CD4-positive, alpha-beta T cell (primary cell): ENCODE measurements around the gene SAT2. TPM values are rescaled to one million over a fixed set of nuclear protein-coding genes. Genes with fewer than 3 reads are reported as not detected.
A peak's percentile ranks its signal among the peaks of the same experiment; 100 is the strongest.

Experiments used
- ATAC-seq: fragments of 200-7000 bp; cut with Tn5 transposase; one replicate; pipeline ENCODE4 v1.10.0; 2022; ENCODE audit warnings: mild to moderate bottlenecking; ENCODE audit not compliant: poor library complexity
- CTCF ChIA-PET: fragments of 350-600 bp; sonication (Branson Sonifier 250); formaldehyde crosslinking; loops from one replicate; lab custom pipeline; 2021; ENCODE audit warnings: antibody characterized with exemption, inconsistent platforms; lab: Charles Lee
- POLR2A ChIA-PET: fragments of 350-600 bp; sonication (Branson Sonifier 250); formaldehyde crosslinking; loops from one replicate; lab custom pipeline; 2021; ENCODE audit warnings: antibody characterized with exemption, inconsistent platforms; lab: Charles Lee
- DNase-seq, 14 experiments: peaks; one replicate each; pipeline ENCODE4 v3.0.0-alpha.2; 2013 to 2020; ENCODE audit warnings: mixed read lengths in 2 of 14
- H3K27ac ChIP-seq, 2 donors: one replicate each; pipeline versions ENCODE4 v1.5.1 to v1.7.0; 2013; ENCODE audit warnings: low read length in 2 of 2, low read depth in 1 of 2, mild to moderate bottlenecking in 1 of 2
- H3K27me3 ChIP-seq, 2 experiments: 1 replicate in 1 of 2; 2 replicates in 1 of 2; pipeline versions ENCODE4 v1.6.1 to v1.7.0; 2013; ENCODE audit warnings: low read length in 2 of 2, control low read depth in 1 of 2, mild to moderate bottlenecking in 1 of 2, moderate library complexity in 1 of 2; ENCODE audit not compliant: insufficient read depth in 2 of 2, control insufficient read depth in 1 of 2
- H3K36me3 ChIP-seq: one replicate; pipeline ENCODE4 v1.6.1; 2013; ENCODE audit warnings: low read length, control low read depth; ENCODE audit not compliant: insufficient read depth
- H3K4me1 ChIP-seq: one replicate; pipeline ENCODE4 v1.6.1; 2013; ENCODE audit warnings: low read length, control low read depth; ENCODE audit not compliant: insufficient read depth
- H3K4me3 ChIP-seq: one replicate; pipeline ENCODE4 v1.5.1; 2013; ENCODE audit warnings: mild to moderate bottlenecking, low read length, moderate library complexity
- H3K9me3 ChIP-seq, 2 experiments: 1 replicate in 1 of 2; 2 replicates in 1 of 2; pipeline versions ENCODE4 v1.6.1 to v1.7.0; 2013; ENCODE audit warnings: low read length in 2 of 2, mild to moderate bottlenecking in 2 of 2, control low read depth in 1 of 2, moderate library complexity in 1 of 2; ENCODE audit not compliant: control insufficient read depth in 1 of 2, insufficient read depth in 1 of 2
- H3K27ac Mint-ChIP-seq: one replicate; pipeline ENCODE4 v1.8.0; 2020; ENCODE audit warnings: mixed read lengths
- H3K27me3 Mint-ChIP-seq: one replicate; pipeline ENCODE4 v1.8.0; 2021; ENCODE audit warnings: mixed read lengths
- H3K36me3 Mint-ChIP-seq: one replicate; pipeline ENCODE4 v1.8.0; 2021; ENCODE audit warnings: low read depth, mixed read lengths
- H3K4me1 Mint-ChIP-seq: one replicate; pipeline ENCODE4 v1.8.0; 2021; ENCODE audit warnings: low read depth, mixed read lengths
- H3K4me3 Mint-ChIP-seq: one replicate; pipeline ENCODE4 v1.8.0; 2020; ENCODE audit warnings: mild to moderate bottlenecking, mixed read lengths
- H3K9me3 Mint-ChIP-seq: one replicate; pipeline ENCODE4 v1.8.0; 2020; ENCODE audit warnings: mixed read lengths
- CTCF ChIP-seq: fragments of 200-600 bp; IDR thresholded peaks from one replicate; pipeline ENCODE4 v1.8.0; 2022; ENCODE audit warnings: antibody characterized with exemption, mild to moderate bottlenecking
- intact Hi-C, 2 experiments: fragments of 100-400 bp; cut with DNase I in 1 of 2; cut with micrococcal nuclease in 1 of 2; formaldehyde crosslinking; loops; one replicate each; pipeline versions ENCODE4 v1.15.1 to v1.9.0; 2023 to 2025; cut with DNase I, micrococcal nuclease
- total RNA-seq, 174 experiments: library from RNA in 2 of 174; stranded (reverse) in 2 of 174; gene quantifications; one replicate each; pipeline ENCODE4 v1.2.3 and lab custom pipeline; 2021 to 2026

SAT2 gene
- total RNA-seq, 2 experiments from 2014 or later: 55.7 to 60.3 TPM

- H3K4me3 Mint-ChIP-seq: peak overlapping the region; percentile 70
These were observed 4.9 kb upstream of the SAT2 start for GRCh38 chr17:7632492-7632894.

GRCh38 chr17:7631398-7632380, 4.1 kb upstream of the SAT2 start:
- Histone ChIP-seq H3K27me3 (no peaks in the 10 kb centered on the region), H3K4me1 (peaks cover 15% of the 10 kb centered on the region), H3K27ac (no peak overlapping the region), H3K9me3 (no peaks in the 10 kb centered on the region), H3K36me3 (no peaks in the 10 kb centered on the region), H3K4me3 (no peak overlapping the region)
- TF ChIP-seq CTCF: no peak
- Mint-ChIP-seq H3K4me1 (peaks cover 14% of the 10 kb centered on the region), H3K4me3 (no peak overlapping the region), H3K36me3 (peaks cover 12% of the 10 kb centered on the region), H3K9me3 (no peaks in the 10 kb centered on the region), H3K27me3 (no peaks in the 10 kb centered on the region), H3K27ac (no peak overlapping the region)
- intact Hi-C loops: loop anchor here (2.0 to 5.0 kb wide), 2 partner anchors 55 to 56 kb away; partner anchors contain the start of genes TP53 (in 2 of the 2) and WRAP53 (in 1 of the 2)
- no peak for DNase-seq
- POLR2A ChIA-PET: interaction anchor here (1.3 to 2.0 kb wide), 4 partner anchors 17 to 56 kb away, joined by 5 to 19 read pairs (median 8); partner anchors contain the start of genes FXR2, TP53 and WRAP53
- CTCF ChIA-PET: interaction anchor here (0.7 to 2.4 kb wide), 5 partner anchors 17 to 58 kb away, joined by 3 to 24 read pairs (median 5); partner anchors contain the start of genes ATP1B2, FXR2, TP53 and WRAP53
- ATAC-seq: no peak

More at GRCh38 chr17:7632492-7632894, 4.9 kb upstream of the SAT2 start:
- no peak for TF ChIP-seq CTCF
- Mint-ChIP-seq H3K9me3 (no peaks in the 10 kb centered on the region), H3K27me3 (no peaks in the 10 kb centered on the region), H3K27ac (no peak overlapping the region), H3K4me1 (peaks cover 6% of the 10 kb centered on the region), H3K36me3 (peaks cover 4% of the 10 kb centered on the region)
- Histone ChIP-seq H3K9me3 (no peaks in the 10 kb centered on the region), H3K27me3 (no peaks in the 10 kb centered on the region), H3K4me1 (peaks cover 9% of the 10 kb centered on the region), H3K36me3 (no peaks in the 10 kb centered on the region), H3K4me3 (no peak overlapping the region), H3K27ac (no peak overlapping the region)
- POLR2A ChIA-PET: interaction anchor here (0.6 to 2.0 kb wide), 3 partner anchors 17 to 556 kb away, joined by 3 to 19 read pairs (median 5); partner anchors contain the start of genes FXR2, TP53 and WRAP53
- DNase-seq: peak in 5 of 14 experiments; percentile 8 to 69 (median 42)
- CTCF ChIA-PET: interaction anchor here (0.7 to 2.4 kb wide), 6 partner anchors 15 to 58 kb away, joined by 3 to 24 read pairs (median 4); partner anchors contain the start of genes ATP1B2, FXR2, TP53 and WRAP53
- intact Hi-C loops: loop anchor here (2.0 to 5.0 kb wide), 2 partner anchors 54 to 55 kb away; partner anchors contain the start of genes TP53 (in 2 of the 2) and WRAP53 (in 1 of the 2)
- ATAC-seq: no peak

GRCh38 chr17:7629939-7630571, 2.4 kb upstream of the SAT2 start, which contains the start of gene SHBG:
SHBG (plus strand) TSS chr17:7630135; CDS start chr17:7630173, 38 bp downstream.
- TF ChIP-seq CTCF: no peak
- Histone ChIP-seq H3K27ac (no peak within 1 kb of the TSS), H3K4me3 (no peak within 1 kb of the TSS), H3K27me3 (no peaks in the 10 kb centered on the region), H3K4me1 (peaks cover 21% of the 10 kb centered on the region), H3K9me3 (no peaks in the 10 kb centered on the region), H3K36me3 (no peaks in the 10 kb centered on the region)
- intact Hi-C loops: loop anchor here in 1 of 2 experiments (5.0 kb wide), 1 partner anchor 57 kb away; the partner anchor contains the start of genes TP53 and WRAP53
- H3K27ac Mint-ChIP-seq: no peak within 1 kb of the TSS
- ATAC-seq (no peak), DNase-seq (no peak)
- ChIA-PET CTCF (no interaction called here), POLR2A (interaction anchor here (1.4 to 2.0 kb wide), 2 partner anchors 56 to 57 kb away, joined by 7 to 10 read pairs; partner anchors contain the start of gene TP53)
- H3K4me1 Mint-ChIP-seq: peaks cover 20% of the 10 kb centered on the region
- H3K4me3 Mint-ChIP-seq: peak within 1 kb of the TSS; percentile 72
- H3K9me3 Mint-ChIP-seq: no peaks in the 10 kb centered on the region
- no peaks in the 10 kb centered on the region for H3K27me3 Mint-ChIP-seq
- peaks cover 13% of the 10 kb centered on the region for H3K36me3 Mint-ChIP-seq
